ENCODE results near the gene KATNAL1.

GRCh38 chr13:30355384-30355699, 48.0 kb upstream of the KATNAL1 start:
- TF ChIP-seq CTCF (IDR thresholded peaks at IDR 0.05; ENCODE audit: low read length) (no peak), EZH2 (optimal IDR thresholded peaks at IDR 0.05; ENCODE audit: low read depth, low read length) (no peak), EZH2phosphoT487 (IDR thresholded peaks at IDR 0.05; ENCODE audit: low read length) (no peak)
